Astrocyte of the cerebellum (primary cell): ENCODE measurements around the gene CFAP70.

Experiments used
- DNase-seq: peaks from one replicate; pipeline ENCODE4 v3.0.0-alpha.2; 2011; ENCODE audit warnings: low read depth
- H3K4me3 ChIP-seq: 2 replicates; pipeline ENCODE4 v1.5.1; 2011; ENCODE audit warnings: mild to moderate bottlenecking, low read depth, low read length, moderate library complexity
- in situ Hi-C: cut with HindIII; loops from 2 replicates; pipeline ENCODE4 v1.10.0; 2017; ENCODE audit warnings: low sequenced_read_pairs
- TF ChIP-seq, protein P1 (sequence below): IDR thresholded peaks from 2 replicates; pipeline ENCODE4 v1.5.1; 2012; ENCODE audit warnings: low read length, low read depth, moderate library complexity, mild to moderate bottlenecking; ENCODE audit errors: missing control alignments

Gene CFAP70

DNA sequence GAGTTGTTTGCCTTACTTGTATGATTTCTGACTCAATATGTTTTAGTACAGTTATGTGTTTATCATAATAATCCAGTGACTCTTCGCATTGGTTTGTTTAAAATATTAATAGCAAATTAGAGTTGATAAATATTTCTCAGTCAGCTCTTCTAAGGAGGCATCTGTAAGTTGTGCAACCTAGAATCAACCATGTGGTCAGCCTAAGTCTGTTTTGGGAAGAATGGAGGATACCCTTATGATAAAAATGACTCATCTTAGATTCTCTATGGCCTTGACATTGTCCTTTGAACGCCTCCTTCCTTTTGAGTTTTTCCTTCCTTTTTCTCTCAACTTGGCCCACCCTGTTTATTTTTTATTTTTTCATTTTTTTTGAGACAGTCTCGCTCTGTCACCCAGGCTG, 130.4 kb downstream of the CFAP70 start:
- TF ChIP-seq, protein P1, sequence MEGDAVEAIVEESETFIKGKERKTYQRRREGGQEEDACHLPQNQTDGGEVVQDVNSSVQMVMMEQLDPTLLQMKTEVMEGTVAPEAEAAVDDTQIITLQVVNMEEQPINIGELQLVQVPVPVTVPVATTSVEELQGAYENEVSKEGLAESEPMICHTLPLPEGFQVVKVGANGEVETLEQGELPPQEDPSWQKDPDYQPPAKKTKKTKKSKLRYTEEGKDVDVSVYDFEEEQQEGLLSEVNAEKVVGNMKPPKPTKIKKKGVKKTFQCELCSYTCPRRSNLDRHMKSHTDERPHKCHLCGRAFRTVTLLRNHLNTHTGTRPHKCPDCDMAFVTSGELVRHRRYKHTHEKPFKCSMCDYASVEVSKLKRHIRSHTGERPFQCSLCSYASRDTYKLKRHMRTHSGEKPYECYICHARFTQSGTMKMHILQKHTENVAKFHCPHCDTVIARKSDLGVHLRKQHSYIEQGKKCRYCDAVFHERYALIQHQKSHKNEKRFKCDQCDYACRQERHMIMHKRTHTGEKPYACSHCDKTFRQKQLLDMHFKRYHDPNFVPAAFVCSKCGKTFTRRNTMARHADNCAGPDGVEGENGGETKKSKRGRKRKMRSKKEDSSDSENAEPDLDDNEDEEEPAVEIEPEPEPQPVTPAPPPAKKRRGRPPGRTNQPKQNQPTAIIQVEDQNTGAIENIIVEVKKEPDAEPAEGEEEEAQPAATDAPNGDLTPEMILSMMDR, result no peak
- no peak overlapping the region for H3K4me3 ChIP-seq
- no peak for DNase-seq
- in situ Hi-C loops, result no loop called here

DNA sequence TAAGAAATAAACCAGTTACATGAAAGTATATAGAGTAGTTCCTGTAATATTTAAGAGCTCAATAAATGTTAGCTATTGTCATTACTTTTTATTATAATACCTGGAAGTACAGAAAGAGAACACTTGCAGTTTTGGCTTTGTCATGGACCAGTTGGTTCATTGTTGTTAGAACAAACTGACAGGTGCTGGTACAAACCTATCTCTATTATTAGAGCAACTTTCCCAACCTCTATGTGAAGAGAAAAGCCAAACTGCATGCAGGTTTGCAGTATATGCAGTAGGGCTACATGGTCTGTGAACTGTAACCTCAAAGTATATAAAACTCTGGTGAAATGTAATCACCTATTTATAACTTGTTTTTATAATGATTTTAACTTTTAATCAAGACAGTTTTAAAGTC, 132.0 kb downstream of the CFAP70 start:
- in situ Hi-C loops, result no loop called here
- TF ChIP-seq, protein P1, result no peak
- no peak for DNase-seq

DNA sequence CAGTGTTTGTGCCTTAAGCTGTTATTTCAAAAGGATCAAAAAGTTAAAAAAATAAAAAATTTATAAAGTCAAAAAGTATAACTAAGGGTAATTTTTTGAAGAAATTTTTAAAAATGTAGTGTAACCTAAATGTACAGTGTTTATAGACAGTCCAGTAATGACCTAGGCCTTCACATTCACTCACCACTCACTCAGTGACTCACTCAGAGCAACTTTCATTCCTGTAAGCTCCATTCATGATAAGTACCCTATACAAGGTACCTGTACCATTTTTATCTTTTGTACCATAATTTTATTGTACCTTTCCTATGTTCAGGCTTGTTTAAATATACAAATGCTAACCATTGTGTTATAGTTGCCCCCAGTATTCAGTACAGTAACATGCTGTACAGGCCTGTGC, 133.1 kb downstream of the CFAP70 start:
- in situ Hi-C loops, result no loop called here
- TF ChIP-seq, protein P1, result no peak
- DNase-seq, result no peak
- no peak overlapping the region for H3K4me3 ChIP-seq

More for the DNA sequence above, 132.0 kb downstream of the CFAP70 start:
- no peak overlapping the region for H3K4me3 ChIP-seq

DNA sequence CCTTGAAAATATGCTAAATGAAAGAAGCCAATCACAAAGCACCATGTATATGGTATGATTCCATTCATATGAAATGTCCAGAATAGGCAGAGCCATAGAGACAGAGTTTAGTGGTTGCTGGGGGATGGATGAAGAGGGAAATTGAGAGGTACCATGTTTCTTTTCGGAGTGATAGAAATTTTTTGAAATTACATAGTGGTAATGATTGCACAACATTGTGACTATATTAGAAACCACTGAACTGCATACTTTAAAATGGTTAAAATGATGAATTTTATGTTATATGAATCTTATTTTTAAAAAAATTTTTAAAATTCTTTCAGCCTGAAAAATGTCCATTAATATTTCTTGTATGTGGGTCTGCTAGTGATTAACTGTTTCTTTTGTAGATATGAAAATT, 137.7 kb downstream of the CFAP70 start:
- no peak for DNase-seq
- TF ChIP-seq, protein P1, result no peak
- in situ Hi-C loops, result no loop called here
- H3K4me3 ChIP-seq, result no peak overlapping the region

DNA sequence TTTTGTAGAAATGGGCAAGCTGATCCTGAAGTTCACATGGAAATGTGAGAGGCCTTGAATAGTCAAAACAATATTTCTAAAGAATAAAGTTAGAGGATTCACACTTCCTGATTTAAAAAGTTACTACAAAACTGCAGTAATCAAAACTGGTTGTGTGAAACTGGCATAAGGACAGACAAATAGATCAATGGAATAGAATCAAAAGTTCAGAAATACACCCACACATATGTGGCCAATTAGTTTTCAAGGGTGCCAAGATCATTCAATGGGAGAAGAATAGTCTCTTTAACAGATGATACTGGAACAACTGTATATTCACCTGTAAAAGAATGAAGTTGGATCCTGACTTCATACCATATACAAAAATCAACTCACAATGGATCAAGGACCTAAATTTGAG, 139.3 kb downstream of the CFAP70 start:
- TF ChIP-seq, protein P1, result no peak
- H3K4me3 ChIP-seq, result no peak overlapping the region
- in situ Hi-C loops, result no loop called here
- no peak for DNase-seq

DNA sequence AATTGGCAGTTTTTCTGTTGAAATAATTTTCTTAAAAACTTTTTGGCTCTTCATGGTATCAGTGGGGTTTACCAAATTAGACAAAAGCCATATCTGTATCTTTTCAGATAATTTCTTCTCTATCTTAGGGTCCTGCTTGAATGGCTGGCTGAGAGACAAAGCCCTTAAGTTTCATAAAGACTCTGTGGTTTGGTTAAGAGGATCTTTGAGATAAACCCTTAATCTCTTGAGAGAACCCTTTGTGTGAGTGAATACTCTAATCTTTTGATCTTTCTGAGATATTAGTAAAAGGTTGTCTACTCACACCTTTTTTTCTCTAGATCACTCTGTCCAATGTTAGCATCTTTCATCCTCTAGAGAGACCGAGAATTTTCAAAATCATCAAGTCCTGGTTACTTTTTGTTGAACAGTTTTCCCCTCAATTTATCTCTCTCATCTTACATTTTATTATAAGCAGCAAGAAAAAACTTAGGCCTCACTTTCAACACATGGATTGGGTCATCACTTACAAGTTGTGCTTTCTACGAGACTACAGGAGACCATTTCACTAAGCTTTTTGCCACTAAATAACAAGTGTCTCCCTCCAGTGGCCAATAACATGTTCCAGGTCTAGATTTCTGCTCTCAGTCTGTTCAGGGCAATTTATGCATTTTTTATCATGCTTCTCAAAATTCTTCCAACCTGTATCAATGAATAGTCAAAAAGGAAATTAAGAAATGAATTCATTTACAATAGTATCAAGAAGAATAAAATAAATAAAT, 140.1 kb downstream of the CFAP70 start:
- peak; percentile 2 for DNase-seq
- TF ChIP-seq, protein P1, result peak; percentile 46
- in situ Hi-C loops, result no loop called here
- no peak overlapping the region for H3K4me3 ChIP-seq
